GM12875 (cell line): ENCODE data around the gene ALS2.
A peak's percentile ranks its signal among the peaks of the same experiment; 100 is the strongest.

Experiments
- H3K4me3 ChIP-seq: one replicate; pipeline ENCODE4 v1.5.1; 2011; ENCODE audit warnings: low read depth, low read length, control low read depth
- CTCF ChIP-seq: IDR thresholded peaks from 2 replicates; pipeline ENCODE4 v1.5.1; 2011; ENCODE audit warnings: low read depth, mild to moderate bottlenecking, control low read depth, inconsistent platforms, low read length, moderate library complexity, borderline replicate concordance; ENCODE audit not compliant: insufficient read depth

ALS2 gene

GRCh38 chr2:201784563-201784962 lies 3.8 kb upstream of the ALS2 start:
- no peak overlapping the region for H3K4me3 ChIP-seq
- no peak for TF ChIP-seq CTCF

GRCh38 chr2:201781557-201782051 lies 871 bp upstream of the ALS2 start:
- peak overlapping the region; percentile 76 for H3K4me3 ChIP-seq
- no peak for TF ChIP-seq CTCF

- peak overlapping the region; percentile 76 for H3K4me3 ChIP-seq
- no peak for TF ChIP-seq CTCF
Observed at GRCh38 chr2:201779901-201780673, 646 bp downstream of the ALS2 start.

- no peak overlapping the region for H3K4me3 ChIP-seq
- no peak for TF ChIP-seq CTCF
Observed at GRCh38 chr2:201777869-201778268, 2.9 kb downstream of the ALS2 start.

GRCh38 chr2:201777043-201777442 lies 3.7 kb downstream of the ALS2 start:
- TF ChIP-seq CTCF = no peak
- H3K4me3 ChIP-seq = no peak overlapping the region

GRCh38 chr2:201775326-201775725 lies 5.4 kb downstream of the ALS2 start:
- H3K4me3 ChIP-seq = no peak overlapping the region
- TF ChIP-seq CTCF = no peak

- TF ChIP-seq CTCF = no peak
- no peak overlapping the region for H3K4me3 ChIP-seq
Observed at GRCh38 chr2:201774546-201774945, 6.2 kb downstream of the ALS2 start.
